Measurements from ENCODE around the gene WDCP.

DNA sequence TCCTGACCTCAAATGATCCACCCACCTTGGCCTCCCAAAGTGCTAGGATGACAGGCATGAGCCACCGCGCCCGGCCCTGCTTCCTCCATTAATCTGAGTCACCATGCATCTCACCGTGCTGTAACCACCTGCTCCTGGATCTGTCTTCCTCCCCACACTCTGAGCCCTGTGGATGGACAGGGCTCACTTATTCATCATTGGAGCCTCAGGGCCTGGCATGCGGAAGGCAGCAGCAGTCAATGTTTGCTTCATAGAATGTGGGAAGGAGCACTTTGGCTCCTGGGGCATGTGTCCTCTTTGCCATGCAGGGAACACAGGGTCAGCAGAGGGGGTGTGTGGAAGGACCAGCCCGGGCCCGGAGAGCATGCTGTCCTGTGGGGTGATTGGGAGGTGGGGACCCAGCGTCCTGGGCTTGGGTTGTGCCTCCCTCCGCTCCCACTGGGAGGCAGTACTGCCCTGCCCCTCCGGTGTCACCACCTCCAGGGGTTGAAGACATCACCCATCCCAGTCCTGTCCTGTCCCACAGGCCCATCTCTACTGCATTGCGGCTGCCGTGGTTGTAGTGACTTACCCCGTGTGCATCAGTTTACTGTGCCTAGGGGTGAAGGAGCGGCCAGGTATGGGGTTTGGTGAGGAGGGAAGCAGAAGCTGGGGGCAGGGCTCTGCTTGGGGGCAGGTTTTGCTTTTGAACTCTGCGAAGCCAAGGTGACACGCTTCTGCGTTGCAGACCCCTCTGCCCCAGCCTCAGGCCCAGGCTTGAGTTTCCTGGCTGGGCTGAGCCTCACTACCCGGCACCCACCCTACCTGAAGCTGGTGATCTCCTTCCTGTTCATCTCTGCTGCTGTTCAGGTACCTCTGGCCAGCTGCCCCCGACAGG is 25.8 kb downstream of the WDCP start:
- TF ChIP-seq, protein P1, sequence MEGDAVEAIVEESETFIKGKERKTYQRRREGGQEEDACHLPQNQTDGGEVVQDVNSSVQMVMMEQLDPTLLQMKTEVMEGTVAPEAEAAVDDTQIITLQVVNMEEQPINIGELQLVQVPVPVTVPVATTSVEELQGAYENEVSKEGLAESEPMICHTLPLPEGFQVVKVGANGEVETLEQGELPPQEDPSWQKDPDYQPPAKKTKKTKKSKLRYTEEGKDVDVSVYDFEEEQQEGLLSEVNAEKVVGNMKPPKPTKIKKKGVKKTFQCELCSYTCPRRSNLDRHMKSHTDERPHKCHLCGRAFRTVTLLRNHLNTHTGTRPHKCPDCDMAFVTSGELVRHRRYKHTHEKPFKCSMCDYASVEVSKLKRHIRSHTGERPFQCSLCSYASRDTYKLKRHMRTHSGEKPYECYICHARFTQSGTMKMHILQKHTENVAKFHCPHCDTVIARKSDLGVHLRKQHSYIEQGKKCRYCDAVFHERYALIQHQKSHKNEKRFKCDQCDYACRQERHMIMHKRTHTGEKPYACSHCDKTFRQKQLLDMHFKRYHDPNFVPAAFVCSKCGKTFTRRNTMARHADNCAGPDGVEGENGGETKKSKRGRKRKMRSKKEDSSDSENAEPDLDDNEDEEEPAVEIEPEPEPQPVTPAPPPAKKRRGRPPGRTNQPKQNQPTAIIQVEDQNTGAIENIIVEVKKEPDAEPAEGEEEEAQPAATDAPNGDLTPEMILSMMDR (IDR thresholded peaks at IDR 0.05) = peak; percentile 48
- no peak for TF ChIP-seq EZH2 (IDR thresholded peaks at IDR 0.05)
